Stimulated activated CD4-positive, alpha-beta T cell treated with anti-CD3 and anti-CD28 coated beads, Interleukin-4, amount 100 ng/mL, for 48 hours (primary cell): Measurements from ENCODE around the gene BPI.
"Not testable (repeated sequence)": the region's sequence is repeated elsewhere in the genome, so short reads cannot be mapped to it uniquely, and the experiment has no call there.

Experiments
- DNase-seq, 2 donors: peaks; one replicate each; pipeline ENCODE4 v3.0.0-alpha.2; 2020; ENCODE audit warnings: low read depth in 2 of 2

The BPI gene

DNA sequence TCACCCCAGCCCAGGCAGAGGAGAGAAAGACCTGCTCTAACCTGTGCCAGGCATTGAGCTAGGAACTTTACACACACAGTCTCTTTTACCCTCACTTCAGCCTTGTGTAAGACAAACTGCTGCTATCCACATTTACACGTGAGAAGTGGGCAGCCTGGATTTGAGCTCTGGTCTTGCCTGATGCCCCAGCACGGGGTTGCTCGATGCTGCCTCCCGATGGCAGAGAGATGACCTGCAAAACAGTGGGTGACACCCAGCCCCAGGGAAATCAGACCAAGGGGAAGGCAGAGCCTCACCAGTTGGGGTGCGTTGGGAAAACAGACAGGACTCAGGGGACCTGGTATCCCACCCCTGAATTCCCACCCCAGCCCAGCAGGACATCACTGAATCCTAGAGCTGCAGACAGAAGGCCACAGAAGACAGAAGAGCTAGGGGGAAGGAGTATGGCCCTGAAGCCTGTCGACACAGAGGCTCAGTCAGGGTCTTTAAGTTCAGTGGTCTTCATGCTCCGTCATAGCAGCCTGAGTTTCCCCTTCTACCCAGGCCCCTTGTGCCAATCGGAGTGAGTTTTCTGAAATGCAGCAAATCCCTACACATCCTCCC lies 990 bp downstream of the BPI start:
- peak in 1 of 2 donors; percentile 27 for DNase-seq

DNA sequence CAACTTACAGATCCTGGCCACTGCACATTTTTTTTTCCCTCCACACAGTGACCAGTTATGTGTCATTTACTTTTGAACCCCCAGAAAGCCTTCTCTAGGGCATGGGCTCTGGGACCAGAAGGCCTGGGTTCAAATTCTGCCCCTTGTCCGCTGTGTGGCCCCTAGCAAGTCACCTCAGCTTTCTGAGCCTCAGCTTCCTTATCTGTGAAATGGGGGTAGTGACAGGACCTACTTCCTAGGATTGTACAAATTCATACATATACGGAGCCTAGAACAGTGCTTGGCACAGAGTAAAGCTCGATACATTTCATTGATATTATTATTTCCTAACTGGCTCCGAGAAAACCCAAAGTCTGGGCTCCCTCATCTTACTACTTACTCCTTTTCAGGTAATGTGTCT lies 1.6 kb downstream of the BPI start:
- DNase-seq = no peak

DNA sequence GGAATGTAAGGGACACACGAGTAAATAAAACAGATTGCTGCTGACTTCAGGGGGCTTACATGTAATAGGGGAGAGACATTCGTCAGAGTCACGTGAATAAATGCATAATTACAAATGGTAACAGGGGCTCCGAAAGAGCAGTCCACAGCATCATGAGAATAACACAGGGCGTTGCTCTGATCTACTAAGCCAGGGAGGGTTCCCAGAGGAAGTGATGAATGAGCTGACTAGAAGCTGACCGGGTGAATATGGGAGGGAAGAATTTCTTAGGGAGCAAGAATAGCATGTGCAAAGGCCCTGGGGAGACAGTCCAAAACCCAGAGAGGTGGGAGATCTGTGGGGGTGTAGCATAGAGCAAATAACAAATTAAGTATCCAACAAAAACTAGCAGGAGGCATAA lies 2.4 kb downstream of the BPI start:
- no peak for DNase-seq

DNA sequence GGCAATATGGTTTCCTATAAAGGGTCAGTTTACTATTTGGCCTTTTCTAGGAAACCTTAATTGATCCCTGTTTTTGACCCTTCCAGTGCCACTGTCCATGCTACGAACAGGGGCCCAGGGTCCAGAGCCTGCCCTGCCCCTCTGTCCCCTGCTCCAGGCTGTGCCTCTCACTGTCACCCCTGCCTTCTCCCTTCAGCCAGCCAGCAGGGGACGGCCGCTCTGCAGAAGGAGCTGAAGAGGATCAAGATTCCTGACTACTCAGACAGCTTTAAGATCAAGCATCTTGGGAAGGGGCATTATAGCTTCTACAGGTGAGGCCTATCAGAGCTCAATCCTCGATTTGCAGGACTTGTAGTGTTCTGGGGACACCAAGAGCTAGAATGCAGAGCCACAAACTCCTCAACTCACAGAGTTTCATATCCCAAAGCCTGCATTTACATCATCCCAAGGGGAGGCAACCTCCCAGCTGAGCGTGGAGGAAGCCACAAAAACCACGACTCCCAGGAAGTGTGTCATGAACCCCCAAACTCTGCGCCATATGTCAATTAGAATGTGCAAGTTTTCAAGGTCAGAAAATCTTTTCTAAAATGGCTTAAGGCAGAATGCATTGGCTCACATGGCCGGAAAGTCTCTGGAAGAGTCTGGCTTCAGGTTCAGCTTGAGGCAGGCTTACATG lies 3.6 kb downstream of the BPI start:
- DNase-seq = no peak

DNA sequence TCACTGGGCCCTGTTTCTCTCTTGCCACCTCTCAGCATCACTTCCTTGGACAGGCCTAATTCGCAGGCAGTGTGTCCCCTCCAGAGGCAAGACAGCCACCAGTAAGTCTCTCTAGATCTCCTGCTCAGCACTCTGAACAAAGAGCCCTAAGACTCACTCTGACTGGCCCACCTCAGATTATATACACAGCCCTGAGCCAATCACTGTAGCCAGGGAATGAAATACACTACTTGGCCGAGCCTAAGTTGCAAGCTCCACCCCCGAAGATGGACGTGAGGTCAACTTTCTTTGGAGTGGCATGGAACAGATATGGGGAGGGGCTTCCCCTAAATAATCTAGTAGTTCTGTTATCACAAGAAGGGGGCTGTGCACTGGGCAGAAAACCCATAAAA lies 4.1 kb downstream of the BPI start:
- no peak for DNase-seq

DNA sequence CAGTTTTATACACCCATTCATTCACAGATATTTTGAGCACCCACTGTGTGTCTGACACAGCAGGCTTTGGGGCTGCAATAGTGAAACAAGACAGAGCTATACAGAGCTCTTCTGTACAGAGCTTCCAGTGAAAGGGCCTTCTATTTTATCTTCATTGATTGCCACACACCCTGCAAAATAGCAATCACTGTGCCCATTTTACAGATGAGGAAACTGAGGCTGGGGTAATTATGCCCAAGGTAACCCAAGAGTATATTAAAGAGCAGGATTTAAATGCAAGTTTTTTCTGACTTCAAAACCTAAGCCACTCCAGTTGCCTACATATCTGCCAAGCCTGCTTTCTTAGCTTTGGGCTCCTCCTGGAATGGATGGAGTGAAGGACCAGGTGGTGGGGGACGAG lies 4.5 kb downstream of the BPI start:
- DNase-seq = no peak

DNA sequence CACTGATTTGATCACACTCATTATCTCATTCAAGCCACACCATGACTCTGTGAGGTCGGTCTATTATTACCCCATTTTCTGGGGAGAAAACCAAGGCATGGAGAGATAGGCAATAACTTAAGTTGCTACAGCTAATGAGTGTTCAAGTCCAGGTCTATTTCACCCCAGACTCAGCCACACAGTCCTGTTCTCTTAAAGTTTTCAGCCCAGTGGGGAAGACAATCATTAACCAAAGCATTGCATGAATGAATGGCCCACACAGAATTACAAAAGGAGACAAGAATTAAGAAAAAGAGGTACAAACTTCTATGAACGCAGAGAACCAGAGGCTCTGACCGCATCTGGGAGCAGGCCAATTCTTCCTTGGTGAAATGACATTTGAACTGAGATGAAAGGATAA lies 7.1 kb downstream of the BPI start:
- DNase-seq = no peak

DNA sequence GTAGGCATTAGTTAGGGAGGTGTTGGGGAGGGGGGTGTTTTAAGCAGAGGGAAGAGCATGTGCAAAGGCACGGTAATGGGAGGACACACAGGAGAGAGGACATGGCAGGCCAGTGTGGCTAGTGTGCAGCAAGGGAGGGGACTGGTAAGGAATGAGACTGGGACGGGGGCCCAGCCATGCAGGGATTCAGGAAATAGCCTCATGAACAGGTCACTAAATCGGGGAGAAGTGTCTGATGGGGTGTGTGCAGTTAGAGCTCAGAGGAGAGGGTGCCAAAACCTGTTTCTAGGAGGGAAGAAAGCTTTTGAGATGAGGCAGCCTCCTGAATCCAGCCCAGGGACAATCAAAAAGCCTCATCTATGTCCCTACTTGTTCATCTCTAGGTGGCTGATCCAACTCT lies 7.5 kb downstream of the BPI start:
- no peak for DNase-seq

DNA sequence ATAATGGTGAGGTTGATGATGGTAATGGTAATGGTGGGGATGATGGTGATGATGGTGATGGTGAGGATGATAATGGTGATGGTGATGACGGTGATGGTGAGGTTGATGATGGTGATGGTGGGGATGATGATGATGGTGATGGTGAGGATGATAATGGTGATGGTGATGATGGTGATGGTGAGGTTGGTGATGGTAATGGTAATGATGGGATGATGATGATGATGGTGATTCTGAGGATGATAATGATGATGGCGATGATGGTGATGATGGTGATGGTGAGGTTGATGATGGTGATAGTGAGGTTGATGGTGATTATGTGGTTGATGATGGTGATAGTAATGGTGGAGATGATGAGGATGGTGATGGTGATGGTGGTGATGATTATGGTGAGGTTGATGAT lies 9.7 kb downstream of the BPI start:
- no peak for DNase-seq

DNA sequence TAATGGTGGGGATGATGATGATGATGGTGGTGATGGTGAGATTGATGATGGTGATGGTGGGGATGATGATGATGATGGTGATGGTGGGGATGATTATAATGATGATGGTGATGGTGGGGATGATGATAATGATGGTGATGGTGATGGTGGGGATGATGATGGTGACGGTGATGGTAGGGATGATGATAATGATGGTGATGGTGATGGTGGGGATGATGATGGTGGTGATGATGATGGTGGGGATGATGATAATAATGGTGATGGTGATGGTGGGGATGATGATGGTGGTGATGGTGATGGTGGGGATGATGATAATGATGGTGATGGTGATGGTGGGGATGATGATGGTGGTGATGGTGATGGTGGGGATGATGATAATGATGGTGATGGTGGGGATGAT lies 10.4 kb downstream of the BPI start:
- not testable (repeated sequence) for DNase-seq

DNA sequence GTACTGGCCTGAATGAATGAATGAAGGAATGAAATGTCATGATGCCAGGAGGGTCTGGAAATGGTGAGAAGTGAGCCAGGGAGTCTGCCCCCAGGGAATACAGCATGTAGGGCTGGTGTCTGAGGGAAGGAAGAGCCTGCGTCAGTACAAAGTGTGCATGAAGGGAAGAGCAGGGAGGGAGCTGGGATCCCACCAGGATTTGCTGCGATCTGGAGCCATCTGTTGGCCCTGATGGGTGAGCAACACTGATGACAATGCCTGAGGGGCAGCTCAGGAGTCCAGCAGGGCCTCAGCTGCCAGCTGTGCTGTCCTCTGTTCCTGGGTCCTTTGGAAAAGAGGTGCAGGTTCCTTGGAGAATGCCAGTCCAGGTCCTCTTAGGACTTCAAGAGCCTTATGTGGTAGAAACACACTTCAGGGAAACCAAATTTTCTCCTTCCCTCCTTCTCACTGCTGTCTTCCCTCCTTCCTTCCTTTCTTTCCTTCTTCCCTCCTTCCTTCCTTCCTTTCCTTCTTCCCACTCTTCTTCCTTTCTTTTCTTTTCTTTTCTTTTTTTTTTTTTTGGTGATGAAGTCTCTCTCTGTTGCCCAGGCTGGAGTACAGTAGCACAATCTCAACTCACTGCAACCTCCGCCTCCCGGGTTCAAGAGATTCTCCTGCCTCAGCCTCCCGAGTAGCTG lies 11.5 kb downstream of the BPI start:
- no peak for DNase-seq

DNA sequence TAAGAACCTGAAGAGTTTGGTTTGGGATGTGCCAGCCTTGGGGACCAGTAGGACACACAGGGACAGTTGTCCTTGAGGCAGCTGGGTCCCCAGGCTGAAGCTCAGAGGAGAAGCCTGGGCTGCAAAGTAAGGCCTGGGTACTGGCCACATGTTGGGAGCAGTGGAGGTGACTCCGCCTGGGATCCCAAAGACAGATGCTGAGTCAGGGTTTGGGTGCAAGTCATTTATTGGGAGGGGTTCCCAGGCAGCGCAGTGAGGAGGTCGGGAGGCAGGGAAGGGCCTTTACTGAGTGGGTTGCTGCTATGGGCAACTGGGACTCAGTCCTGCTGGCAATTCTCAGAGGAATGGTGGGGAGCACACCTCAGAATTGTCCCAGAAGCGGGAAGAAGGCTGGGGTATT lies 12.4 kb downstream of the BPI start:
- no peak for DNase-seq

DNA sequence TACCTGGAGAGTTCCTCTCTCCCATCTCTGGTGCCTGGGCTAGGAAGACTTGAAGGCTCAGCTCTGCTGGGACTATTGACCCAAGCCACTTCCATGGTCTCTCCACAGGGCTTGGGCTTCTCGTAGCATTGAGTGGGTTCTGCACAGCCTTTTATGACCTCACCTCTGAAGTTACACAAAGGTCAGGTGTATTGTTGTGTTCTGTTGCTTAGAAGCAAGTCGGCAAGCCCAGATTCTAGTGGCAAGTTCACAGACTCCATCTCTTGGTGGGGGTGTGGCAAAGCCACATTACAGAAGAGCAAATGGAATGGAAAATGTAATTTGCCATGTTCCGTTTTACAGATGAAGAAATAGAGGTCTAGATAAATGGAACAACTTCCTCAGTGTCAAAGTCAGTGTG lies 13.5 kb downstream of the BPI start:
- DNase-seq = no peak

DNA sequence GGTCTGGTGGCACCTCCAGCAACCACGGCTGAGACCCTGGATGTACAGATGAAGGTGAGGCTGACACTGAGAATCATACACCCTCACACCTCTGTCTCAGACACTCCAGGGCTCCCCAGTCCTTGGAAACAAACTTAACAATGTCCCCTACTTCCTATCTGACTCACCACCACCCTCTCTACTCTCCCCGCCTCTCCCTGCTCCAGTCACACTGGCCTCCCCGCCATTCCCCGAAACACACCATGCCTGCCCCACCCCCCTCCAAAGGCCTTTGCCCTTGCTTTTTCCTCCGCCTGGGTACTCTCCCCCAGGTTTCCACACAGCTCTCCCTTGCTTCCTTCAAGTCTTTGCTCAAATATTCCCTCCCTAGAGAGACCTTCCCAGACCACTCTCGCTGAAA lies 16.3 kb downstream of the BPI start:
- no peak for DNase-seq

DNA sequence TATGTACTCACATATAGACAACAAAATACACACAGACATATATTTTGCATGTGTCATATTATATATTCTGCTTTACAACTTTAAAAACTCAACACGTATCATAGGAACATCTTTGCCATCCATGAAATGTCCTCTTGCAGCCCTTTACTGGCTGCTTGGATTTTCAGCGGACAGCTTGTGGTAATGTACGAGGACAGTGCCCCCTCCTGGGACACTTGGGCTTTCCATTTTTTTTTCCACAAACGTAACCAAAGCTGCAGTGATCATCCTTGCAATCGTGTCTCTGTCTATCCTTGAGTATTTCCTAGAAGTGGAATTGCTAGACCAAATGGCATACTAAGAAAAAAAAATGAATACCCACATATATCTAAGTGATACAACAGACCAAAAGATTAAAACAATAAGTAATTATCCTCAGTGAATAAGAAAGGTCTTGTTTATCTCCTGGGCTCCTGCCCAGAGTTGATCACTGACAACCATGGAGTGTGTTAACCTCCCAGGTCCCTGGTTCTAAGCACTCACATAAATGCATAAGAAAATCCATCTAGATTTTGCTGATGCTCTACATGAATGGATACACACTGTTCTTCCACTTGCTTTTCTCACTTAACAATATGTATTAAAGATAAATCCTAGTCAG lies 18.1 kb downstream of the BPI start:
- DNase-seq = no peak

DNA sequence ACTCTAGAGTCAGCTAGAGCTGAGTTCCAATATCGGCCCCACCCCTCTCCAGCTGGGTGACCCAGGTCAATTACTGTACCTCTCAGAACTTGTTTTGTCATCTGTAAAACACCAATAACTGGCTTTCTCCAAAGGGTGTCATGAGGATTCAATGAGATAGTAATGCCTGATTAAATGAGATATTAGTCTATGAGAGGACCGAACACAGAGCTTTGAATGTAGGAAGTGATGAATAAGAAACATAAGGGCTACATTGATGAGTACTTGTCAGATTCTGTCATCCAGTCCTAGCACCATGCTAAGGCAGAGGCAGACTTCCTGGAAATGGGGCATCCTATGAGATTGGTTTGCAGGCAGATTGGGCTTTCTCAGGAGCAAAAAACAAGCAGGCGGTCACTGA lies 20.2 kb downstream of the BPI start:
- no peak for DNase-seq

DNA sequence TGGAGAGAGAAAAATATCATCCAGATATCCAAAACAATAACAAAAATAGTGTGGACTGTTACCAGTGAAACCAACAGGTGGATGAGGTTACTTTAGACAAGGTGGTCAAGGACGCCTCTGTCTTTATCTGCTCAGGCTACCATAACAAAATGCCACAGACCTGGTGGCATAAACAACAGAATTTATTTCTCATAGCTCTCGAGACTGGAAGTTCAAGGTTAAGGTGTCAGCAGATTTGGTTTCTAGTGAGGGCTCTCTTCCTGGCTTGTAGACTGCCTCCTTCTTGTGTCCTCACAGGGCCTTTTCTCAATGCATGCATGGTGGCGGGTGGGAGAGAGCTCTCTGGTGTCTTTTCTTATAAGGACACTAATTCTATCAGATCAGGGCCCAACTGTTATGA lies 21.2 kb downstream of the BPI start:
- no peak for DNase-seq

DNA sequence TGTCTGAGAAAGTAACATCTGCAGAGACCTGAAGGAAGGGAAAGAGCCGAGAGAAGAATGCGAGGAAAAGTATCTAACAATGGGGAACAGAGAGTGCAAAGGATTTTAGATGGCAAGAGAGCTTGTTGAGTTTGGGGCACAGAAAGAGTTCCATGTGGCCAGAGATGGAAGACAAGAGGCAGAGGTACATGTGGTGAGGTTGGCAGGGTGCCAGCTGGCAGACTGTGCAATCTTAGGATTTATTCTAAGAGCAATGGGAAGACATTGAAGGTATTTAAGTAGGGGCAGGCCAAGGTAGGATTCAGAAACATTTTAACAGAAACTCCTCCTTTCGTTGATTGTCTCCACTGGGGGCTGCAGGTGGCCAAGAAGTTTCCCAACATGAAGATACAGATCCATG lies 21.9 kb downstream of the BPI start:
- DNase-seq = no peak

DNA sequence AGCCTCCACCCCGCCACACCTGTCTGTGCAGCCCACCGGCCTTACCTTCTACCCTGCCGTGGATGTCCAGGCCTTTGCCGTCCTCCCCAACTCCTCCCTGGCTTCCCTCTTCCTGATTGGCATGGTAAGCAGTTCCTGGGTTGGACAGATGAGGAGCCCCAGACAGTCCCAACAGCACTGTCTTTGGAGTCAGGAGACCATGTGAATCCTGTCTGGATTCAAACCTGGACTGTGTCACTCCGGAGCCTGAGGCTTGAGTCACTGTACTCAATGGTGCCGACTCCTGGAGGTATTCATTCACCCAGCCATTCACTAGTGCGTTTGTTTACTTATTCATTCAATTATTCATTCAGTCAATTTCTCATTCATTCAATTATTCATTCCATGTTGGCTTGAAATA lies 22.4 kb downstream of the BPI start:
- DNase-seq = no peak

DNA sequence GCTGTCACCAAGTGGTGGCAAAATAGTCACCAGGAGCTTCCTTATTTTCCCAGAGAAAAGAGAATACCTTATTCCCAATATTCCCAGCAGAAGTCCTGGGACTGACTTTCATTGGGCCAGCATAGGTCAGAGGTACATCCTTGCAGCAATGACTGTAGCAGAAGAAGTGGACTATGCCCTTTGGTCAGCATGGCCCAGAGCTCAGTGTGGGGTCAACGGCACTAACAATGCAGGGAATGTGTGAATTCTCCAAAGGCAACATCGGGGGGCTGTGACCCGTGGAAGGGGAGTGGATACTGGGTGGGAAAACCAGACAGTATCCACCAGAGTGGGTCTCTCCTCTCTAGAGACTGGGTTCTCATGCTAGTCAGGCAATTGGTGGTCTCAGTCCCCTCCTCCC lies 26.7 kb downstream of the BPI start:
- DNase-seq = no peak

DNA sequence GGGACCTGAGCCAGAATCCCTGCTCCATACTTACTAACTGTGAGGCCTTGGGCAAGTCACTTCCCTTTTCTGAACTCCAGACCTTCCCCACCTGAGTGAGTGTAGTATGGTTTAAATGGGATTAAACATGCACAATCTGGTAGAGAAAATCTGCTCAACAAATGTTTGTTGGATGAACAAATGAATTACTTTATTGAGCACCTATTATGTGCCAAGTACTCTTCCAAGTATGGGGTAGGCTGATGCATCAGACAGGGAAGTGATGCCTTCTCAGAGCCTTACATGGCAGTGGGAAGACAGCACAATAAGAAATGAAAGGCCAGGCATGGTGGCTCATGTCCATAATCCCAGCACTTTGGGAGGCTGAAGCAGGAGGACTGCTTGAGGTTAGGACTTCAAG lies 27.3 kb downstream of the BPI start:
- DNase-seq = no peak

DNA sequence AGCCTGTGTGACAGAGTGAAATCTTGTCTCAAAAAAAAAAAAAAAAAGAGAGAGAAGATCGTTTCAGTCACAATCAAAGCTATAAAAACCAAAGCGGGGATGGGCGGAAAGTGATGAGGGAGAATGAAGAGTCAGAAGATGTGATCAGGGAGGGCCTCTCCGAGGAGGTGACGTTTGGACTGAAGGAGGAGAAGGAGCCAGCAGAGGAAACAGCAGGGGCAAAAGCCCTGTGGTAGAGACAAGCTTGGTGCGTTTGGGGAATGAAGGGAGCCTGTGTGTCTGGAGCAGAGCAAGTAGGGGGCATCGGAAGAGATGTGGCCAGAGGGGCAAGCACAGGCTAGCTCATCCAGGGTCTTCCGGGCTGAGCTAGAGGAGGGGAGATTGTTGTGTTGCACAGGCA lies 27.9 kb downstream of the BPI start:
- DNase-seq = no peak

DNA sequence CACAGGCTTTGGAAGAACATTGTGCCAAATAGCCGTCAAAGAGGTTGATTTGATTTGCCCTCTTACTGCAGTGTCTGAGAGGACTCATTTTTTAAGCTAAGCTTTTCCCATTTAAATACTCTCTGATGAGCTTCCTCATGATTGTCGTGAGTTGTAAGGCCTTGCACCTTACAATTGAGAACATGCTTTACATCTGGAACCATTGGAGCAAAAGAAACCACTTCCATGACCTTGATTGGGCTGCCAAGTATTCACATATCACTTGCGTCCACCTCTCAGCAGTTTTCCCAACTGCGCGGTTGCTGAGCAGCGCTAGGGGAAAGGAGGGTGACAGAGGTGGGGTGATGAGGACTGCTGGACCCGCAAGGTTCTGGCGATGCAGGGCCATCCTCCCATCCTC lies 30.1 kb downstream of the BPI start:
- DNase-seq = no peak
